ENCODE measurements around the gene CUX1. TPM values are rescaled to one million over a fixed set of nuclear protein-coding genes. Genes with fewer than 3 reads are reported as not detected.

The CUX1 gene
- total and polyA plus RNA-seq, 5 donors, result 54.1 to 146 (median 109) TPM

DNA sequence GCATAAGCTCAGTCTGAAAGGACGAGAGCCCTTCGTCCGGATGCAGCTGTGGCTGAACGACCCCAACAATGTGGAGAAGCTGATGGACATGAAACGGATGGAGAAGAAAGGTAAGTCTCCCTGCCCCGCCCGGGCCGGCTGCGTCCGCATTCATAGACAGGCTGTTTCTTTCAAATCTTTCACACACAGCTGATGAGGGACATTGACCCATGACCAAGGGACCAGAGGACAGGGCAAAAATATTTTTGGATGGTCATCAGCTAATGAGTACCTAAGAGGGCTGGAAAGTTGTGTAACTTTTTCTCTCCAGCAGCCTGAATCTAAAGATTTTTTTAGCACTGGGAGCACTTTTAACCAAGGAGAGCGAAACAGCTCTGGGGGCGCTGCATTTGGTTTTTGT lies 416.7 kb downstream of the CUX1 start:
- 93% methylated on average over 12 of the region's 12 CpGs for WGBS
- no peak for DNase-seq

DNA sequence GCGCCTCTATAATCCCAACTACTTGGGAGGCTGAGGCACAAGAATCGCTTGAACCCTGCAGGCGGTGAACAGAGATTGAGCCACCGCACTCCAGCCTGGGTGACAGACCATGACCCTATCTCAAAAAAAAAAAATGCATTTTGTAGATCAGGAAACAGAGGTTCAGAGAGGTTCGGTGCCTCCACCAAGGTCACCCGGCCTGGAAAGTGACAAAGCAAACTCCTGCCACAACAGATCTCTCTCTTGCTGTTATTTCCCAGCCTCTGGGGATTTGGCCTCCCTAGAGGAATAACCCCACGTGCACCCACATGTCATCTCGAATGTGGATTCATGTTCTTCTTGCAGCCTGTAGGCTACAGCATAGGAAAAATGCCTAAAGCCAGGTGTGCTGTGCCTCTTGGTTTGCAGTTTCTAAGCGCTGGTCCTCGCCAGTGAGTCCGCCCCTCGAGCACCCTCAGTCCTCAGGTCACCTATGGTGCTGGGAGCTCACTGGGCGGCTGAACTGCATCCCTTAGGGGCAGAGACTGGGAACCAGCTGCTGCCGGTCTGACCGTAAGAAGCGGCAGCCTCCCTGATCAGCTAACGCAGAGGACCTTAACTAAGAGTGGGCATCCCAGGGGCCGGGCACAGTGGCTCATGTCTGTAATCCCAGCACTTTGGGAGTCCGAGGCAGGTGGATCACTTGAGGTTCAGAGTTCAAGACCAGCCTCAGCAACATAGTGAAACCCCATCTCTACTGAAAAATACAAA lies 417.6 kb downstream of the CUX1 start:
- intact Hi-C loops (cut with DNase I), result loop anchor here in 3 of 4 donors (5.0 to 10.0 kb wide), 3 partner anchors 420 to 550 kb away; partner anchors contain the start of gene CUX1 (in 2 of the 3)
- no peak for ATAC-seq
- no peak overlapping the region for H3K27ac ChIP-seq (ENCODE audit: low read length)
- no peak for DNase-seq
- 94% methylated on average over 19 of the region's 19 CpGs for WGBS
- H3K27me3 ChIP-seq (ENCODE audit: control insufficient read depth, insufficient read depth), result no peaks in the 10 kb centered on the region
- H3K4me1 ChIP-seq (ENCODE audit: control insufficient read depth, insufficient read depth, low read length), result no peaks in the 10 kb centered on the region
- no peaks in the 10 kb centered on the region for H3K9me3 ChIP-seq (ENCODE audit: control insufficient read depth, low read length)
- no peak overlapping the region for H3K4me3 ChIP-seq (ENCODE audit: low read length)

More for the DNA sequence above, 416.7 kb downstream of the CUX1 start:
- no peak for ATAC-seq
- no peaks in the 10 kb centered on the region for H3K9me3 ChIP-seq (ENCODE audit: control insufficient read depth, low read length)
- H3K27me3 ChIP-seq (ENCODE audit: control insufficient read depth, insufficient read depth), result no peaks in the 10 kb centered on the region
- intact Hi-C loops (cut with DNase I), result loop anchor here in 2 of 4 donors (10.0 kb wide), 2 partner anchors 419 to 549 kb away; partner anchors contain the start of gene CUX1 (in 2 of the 2)
- no peak overlapping the region for H3K27ac ChIP-seq (ENCODE audit: low read length)
- no peaks in the 10 kb centered on the region for H3K4me1 ChIP-seq (ENCODE audit: control insufficient read depth, insufficient read depth, low read length)
- H3K4me3 ChIP-seq (ENCODE audit: low read length), result no peak overlapping the region

DNA sequence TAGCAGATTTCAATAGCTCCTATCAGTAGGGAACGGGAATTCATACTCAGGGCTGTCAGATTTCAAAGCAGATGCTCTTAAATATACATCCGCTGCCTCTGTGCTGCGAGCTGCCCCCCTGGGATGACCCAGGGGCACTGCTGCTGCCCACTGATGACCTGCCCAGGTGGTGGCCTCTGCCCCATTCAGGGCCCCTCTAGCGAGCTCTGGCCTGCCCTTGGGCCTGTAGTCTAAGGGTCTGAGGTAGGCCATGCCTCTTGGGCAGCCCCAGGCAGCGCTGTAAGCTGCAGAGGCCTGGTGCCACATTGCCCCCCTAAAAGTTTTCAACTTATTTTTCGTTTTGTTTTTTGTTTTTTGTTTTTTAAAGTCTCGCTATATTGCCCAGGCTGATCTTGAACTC lies 418.7 kb downstream of the CUX1 start:
- WGBS, result 91% methylated on average over 7 of the region's 7 CpGs
- H3K9me3 ChIP-seq (ENCODE audit: control insufficient read depth, low read length), result no peaks in the 10 kb centered on the region
- ATAC-seq, result peak in 1 of 2 donors; percentile 23
- no peaks in the 10 kb centered on the region for H3K27me3 ChIP-seq (ENCODE audit: control insufficient read depth, insufficient read depth)
- no peaks in the 10 kb centered on the region for H3K4me1 ChIP-seq (ENCODE audit: control insufficient read depth, insufficient read depth, low read length)
- no peak overlapping the region for H3K27ac ChIP-seq (ENCODE audit: low read length)
- no peak overlapping the region for H3K4me3 ChIP-seq (ENCODE audit: low read length)
- DNase-seq, result no peak
- intact Hi-C loops (cut with DNase I), result loop anchor here in 3 of 4 donors (5.0 to 10.0 kb wide), 3 partner anchors 421 to 551 kb away; partner anchors contain the start of gene CUX1 (in 2 of the 3)

DNA sequence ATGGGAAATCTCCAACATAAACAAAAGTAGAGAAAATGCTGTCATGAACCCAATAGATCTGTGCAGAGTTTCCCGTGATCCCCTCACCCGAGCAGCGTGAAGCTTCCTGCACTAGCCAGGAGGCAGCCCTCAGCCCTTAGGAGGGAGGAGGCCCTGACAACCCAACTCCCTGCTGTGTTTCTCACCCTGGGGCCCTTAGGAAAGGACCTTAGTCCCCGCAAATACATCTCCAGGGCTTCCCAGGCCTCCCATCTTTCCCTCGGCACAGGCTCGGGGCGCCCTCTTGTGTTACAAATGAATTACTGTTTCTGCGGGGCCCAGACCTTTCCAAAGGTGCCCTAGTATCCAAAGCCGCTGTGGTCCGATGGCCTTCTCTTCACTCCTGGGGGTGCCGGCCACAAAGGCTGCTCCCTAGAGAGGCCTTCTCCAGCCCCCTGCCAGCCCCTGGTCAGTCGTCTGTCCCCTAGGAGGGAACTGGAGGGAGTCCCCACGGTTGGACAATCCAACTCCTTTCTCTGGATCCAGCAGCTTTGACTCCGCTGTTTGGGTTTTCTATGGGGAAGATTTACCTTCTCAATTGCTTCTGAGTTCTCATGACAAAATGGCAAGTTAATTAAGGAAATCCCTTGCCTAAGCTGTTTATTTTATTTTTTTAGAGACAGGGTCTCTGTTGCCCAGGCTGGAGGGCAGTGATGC lies 419.3 kb downstream of the CUX1 start:
- H3K27ac ChIP-seq (ENCODE audit: low read length), result no peak overlapping the region
- WGBS, result 36% methylated on average over 14 of the region's 14 CpGs
- DNase-seq, result peak; percentile 56 to 81 (median 80)
- H3K4me3 ChIP-seq (ENCODE audit: low read length), result no peak overlapping the region
- peak; percentile 71 to 84 for ATAC-seq
- intact Hi-C loops (cut with DNase I), result loop anchor here in 3 of 4 donors (5.0 to 10.0 kb wide), 3 partner anchors 422 to 552 kb away; partner anchors contain the start of gene CUX1 (in 2 of the 3)
- H3K27me3 ChIP-seq (ENCODE audit: control insufficient read depth, insufficient read depth), result no peaks in the 10 kb centered on the region
- no peaks in the 10 kb centered on the region for H3K4me1 ChIP-seq (ENCODE audit: control insufficient read depth, insufficient read depth, low read length)
- no peaks in the 10 kb centered on the region for H3K9me3 ChIP-seq (ENCODE audit: control insufficient read depth, low read length)

DNA sequence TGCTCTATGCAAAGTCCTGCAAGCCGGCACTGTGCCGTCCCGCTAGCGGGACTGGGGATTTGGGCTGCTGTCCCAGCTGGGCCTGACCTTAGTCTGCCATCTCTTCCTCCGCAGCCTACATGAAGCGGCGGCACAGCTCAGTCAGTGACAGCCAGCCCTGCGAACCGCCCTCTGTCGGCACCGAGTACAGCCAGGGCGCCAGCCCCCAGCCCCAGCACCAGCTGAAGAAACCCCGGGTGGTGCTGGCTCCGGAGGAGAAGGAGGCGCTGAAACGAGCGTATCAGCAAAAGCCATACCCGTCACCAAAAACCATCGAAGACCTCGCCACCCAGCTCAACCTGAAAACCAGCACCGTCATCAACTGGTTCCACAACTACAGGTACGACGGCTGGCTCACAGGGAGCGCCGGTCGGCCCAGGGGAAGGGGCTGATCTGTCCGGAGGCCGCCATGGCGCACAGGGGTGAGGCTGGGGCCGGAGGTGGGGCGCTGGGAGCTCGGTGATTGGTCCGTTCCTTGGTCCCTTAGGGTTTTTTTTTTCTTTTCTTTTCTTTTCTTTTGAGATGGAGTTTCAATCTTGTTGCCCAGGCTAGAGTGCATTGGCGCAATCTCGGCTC lies 421.9 kb downstream of the CUX1 start:
- Histone ChIP-seq H3K27me3 (ENCODE audit: control insufficient read depth, insufficient read depth) (no peaks in the 10 kb centered on the region), H3K4me3 (ENCODE audit: low read length) (no peak overlapping the region), H3K27ac (ENCODE audit: low read length) (no peak overlapping the region), H3K9me3 (ENCODE audit: control insufficient read depth, low read length) (no peaks in the 10 kb centered on the region), H3K4me1 (ENCODE audit: control insufficient read depth, insufficient read depth, low read length) (no peaks in the 10 kb centered on the region)
- intact Hi-C loops (cut with DNase I), result loop anchor here in 3 of 4 donors (5.0 to 10.0 kb wide), 3 partner anchors 425 to 555 kb away; partner anchors contain the start of gene CUX1 (in 2 of the 3)
- no peak for ATAC-seq
- 95% methylated on average over 35 of the region's 35 CpGs for WGBS
- DNase-seq, result no peak

DNA sequence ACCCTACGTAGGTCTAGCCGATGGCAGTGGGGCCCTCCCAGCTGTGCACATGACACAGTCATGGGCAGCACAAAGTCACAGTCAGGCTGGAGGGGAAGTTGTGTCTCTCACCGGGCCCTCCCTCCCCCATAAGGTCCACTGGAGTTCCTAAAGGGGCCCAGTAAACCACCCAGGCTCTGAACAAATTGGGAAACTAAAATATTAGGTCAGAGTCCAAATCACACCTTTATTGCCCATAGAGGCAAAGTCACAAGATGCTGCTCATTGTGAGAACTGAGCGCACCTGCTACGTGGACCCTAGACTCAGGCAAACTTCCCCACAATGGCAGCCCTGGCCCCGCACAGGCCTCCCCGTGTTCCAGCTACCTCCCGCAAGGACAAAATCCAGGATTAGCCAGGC lies 424.0 kb downstream of the CUX1 start:
- WGBS, result 91% methylated on average over 8 of the region's 8 CpGs
- no peaks in the 10 kb centered on the region for H3K27me3 ChIP-seq (ENCODE audit: control insufficient read depth, insufficient read depth)
- no peak overlapping the region for H3K27ac ChIP-seq (ENCODE audit: low read length)
- no peak overlapping the region for H3K4me3 ChIP-seq (ENCODE audit: low read length)
- no peak for ATAC-seq
- no peaks in the 10 kb centered on the region for H3K4me1 ChIP-seq (ENCODE audit: control insufficient read depth, insufficient read depth, low read length)
- no peaks in the 10 kb centered on the region for H3K9me3 ChIP-seq (ENCODE audit: control insufficient read depth, low read length)
- DNase-seq, result no peak
- intact Hi-C loops (cut with DNase I), result loop anchor here in 1 of 4 donors (10.0 kb wide), 1 partner anchor 57 kb away; no protein-coding TSS in a partner anchor

DNA sequence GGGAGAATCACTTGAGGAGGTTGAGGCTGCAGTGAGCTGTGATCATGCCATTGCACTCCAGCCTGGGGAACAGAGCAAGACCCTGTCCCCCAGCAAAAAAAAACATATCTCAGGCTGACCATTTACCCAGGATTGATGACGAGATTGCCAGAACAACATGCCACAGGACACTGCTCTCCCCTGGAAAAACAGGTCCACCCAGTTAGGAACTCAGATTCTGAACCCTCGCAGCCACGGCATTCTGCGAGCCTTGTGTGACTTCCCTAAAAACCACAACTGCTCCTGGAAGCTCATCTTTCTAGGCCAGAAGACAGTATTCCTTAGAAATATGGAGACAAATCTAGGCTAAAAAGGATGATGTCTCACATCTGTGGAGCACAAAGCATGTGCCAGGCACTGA lies 427.2 kb downstream of the CUX1 start:
- ATAC-seq, result no peak
- WGBS, result 93% methylated on average over 4 of the region's 4 CpGs
- no peak overlapping the region for H3K4me3 ChIP-seq (ENCODE audit: low read length)
- intact Hi-C loops (cut with DNase I), result loop anchor here in 1 of 4 donors (10.0 kb wide), 1 partner anchor 60 kb away; no protein-coding TSS in a partner anchor
- no peaks in the 10 kb centered on the region for H3K27me3 ChIP-seq (ENCODE audit: control insufficient read depth, insufficient read depth)
- H3K9me3 ChIP-seq (ENCODE audit: control insufficient read depth, low read length), result no peaks in the 10 kb centered on the region
- no peak overlapping the region for H3K27ac ChIP-seq (ENCODE audit: low read length)
- DNase-seq, result no peak
- H3K4me1 ChIP-seq (ENCODE audit: control insufficient read depth, insufficient read depth, low read length), result no peaks in the 10 kb centered on the region

DNA sequence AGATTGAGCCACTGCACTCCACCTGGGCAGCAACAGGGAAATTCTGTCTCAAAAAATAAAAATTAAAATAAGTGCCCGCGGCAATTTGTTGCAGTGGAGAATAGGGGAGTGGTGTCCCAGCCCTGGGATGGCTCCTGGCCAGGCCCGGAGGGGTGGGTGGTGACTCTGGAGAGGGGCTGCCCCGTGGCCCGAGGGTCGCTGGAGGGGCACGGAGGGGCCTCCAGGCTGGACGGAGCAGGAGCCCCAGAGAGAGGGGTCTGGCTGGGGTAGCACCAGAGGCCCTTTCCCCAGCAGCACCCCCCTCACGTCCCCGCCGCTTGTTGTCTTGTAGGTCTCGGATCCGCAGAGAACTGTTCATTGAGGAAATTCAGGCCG lies 430.6 kb downstream of the CUX1 start:
- H3K9me3 ChIP-seq (ENCODE audit: control insufficient read depth, low read length), result no peaks in the 10 kb centered on the region
- peak in 1 of 3 donors; percentile 53 for DNase-seq

DNA sequence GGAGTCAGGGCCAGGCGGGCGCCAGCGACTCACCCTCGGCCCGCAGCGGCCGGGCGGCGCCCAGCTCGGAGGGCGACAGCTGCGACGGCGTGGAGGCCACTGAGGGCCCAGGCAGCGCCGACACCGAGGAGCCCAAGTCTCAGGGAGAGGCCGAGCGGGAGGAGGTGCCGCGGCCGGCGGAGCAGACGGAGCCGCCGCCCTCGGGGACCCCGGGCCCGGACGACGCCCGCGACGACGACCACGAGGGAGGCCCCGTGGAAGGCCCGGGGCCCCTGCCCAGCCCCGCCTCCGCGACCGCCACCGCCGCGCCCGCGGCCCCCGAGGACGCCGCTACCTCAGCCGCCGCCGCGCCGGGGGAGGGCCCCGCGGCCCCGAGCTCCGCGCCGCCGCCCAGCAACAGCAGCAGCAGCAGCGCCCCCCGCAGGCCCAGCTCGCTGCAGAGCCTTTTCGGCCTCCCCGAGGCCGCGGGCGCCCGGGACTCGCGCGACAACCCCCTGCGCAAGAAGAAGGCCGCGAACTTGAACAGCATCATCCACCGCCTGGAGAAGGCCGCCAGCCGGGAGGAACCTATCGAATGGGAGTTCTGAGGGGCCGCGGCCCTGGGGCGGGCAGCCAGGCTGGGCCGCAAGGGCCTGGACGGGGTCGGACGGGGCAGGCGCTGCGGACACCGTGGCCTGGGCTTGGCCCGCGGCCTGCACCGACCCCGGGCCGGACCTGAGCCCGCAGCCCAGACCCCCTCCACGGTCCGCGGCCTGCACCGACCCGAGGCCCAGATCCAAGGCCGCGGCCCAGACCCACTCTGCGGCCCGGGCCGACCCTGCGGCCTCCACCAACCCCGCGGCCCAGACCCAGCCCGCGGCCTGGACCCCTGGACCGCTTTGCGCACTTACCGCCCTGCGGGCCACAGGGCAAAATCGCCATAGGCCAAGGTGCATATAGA lies 431.3 kb downstream of the CUX1 start:
- Histone ChIP-seq H3K27ac (ENCODE audit: low read length) (no peak overlapping the region), H3K9me3 (ENCODE audit: control insufficient read depth, low read length) (no peaks in the 10 kb centered on the region), H3K27me3 (ENCODE audit: control insufficient read depth, insufficient read depth) (no peaks in the 10 kb centered on the region), H3K4me3 (ENCODE audit: low read length) (no peak overlapping the region), H3K4me1 (ENCODE audit: control insufficient read depth, insufficient read depth, low read length) (no peaks in the 10 kb centered on the region)
- DNase-seq (peak in 1 of 3 donors; percentile 58), ATAC-seq (peak; percentile 20 to 44)
- intact Hi-C loops (cut with DNase I), result loop anchor here in 1 of 4 donors (10.0 kb wide), 1 partner anchor 64 kb away; no protein-coding TSS in a partner anchor
- WGBS, result 88% methylated on average over 117 of the region's 117 CpGs

More for the DNA sequence above, 430.6 kb downstream of the CUX1 start:
- Histone ChIP-seq H3K27me3 (ENCODE audit: control insufficient read depth, insufficient read depth) (no peaks in the 10 kb centered on the region), H3K27ac (ENCODE audit: low read length) (no peak overlapping the region), H3K4me1 (ENCODE audit: control insufficient read depth, insufficient read depth, low read length) (no peaks in the 10 kb centered on the region), H3K4me3 (ENCODE audit: low read length) (no peak overlapping the region)
- peak; percentile 18 to 34 for ATAC-seq
- 91% methylated on average over 14 of the region's 14 CpGs for WGBS
- intact Hi-C loops (cut with DNase I), result loop anchor here in 1 of 4 donors (10.0 kb wide), 1 partner anchor 63 kb away; no protein-coding TSS in a partner anchor

Measured in right cardiac atrium (tissue), 5 donors.